ENCODE results near the gene AGRN. TPM values are rescaled to one million over a fixed set of nuclear protein-coding genes. Genes with fewer than 3 reads are reported as not detected.

AGRN gene
- polyA plus RNA-seq, 3 donors = 0.06 to 4.7 (median 0.43) TPM

DNA sequence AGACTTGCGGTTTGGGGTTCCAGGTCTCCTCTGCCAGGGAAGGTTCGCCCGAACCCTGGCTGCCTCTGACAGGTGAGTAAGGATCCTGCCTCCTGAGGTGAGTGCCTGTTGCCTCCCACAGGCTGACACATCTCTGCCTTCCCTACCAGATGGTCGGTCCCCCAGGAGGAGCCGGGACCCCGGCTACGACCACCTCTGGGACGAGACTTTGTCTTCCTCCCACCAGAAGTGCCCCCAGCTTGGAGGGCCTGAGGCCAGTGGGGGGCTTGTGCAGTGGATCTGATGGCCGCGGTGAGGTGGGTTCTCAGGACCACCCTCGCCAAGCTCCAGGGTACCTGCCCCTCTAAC is 45.7 kb upstream of the AGRN start:
- DNase-seq = no peak
- no peak overlapping the region for H3K4me3 Mint-ChIP-seq
- H3K4me1 Mint-ChIP-seq = peaks cover 3% of the 10 kb centered on the region
- Histone ChIP-seq H3K79me2 (ENCODE audit: insufficient read depth, low read length) (no peaks in the 10 kb centered on the region), H3K4me1 (ENCODE audit: control insufficient read depth in 1 of 2, insufficient read depth in 2 of 2, low read length in 2 of 2) (peaks cover 5 to 8% of the 10 kb centered on the region in 2 donors), H3K9me3 (replicated peaks in 1 of 2; ENCODE audit: control insufficient read depth in 1 of 2, insufficient read depth in 1 of 2, low read length in 2 of 2) (peaks cover 5 to 6% of the 10 kb centered on the region in 2 donors), H3K4me2 (replicated peaks; ENCODE audit: extremely low read depth, low read length, poor library complexity, severe bottlenecking) (no peak overlapping the region), H3K4me3 (replicated peaks in 1 of 3; ENCODE audit: low read depth in 2 of 3, low read length in 3 of 3) (no peak overlapping the region), H3K27me3 (ENCODE audit: control insufficient read depth in 2 of 2, insufficient read depth in 2 of 2, low read length in 2 of 2) (peaks cover 3 to 28% of the 10 kb centered on the region in 2 donors), H2AFZ (ENCODE audit: insufficient read depth, low read depth, low read length, poor library complexity, severe bottlenecking) (no peak overlapping the region), H4K20me1 (ENCODE audit: insufficient read depth, low read length) (no peaks in the 10 kb centered on the region), H3K36me3 (replicated peaks in 1 of 2; ENCODE audit: control insufficient read depth in 1 of 2, insufficient read depth in 2 of 2, low read length in 2 of 2) (no peaks in the 10 kb centered on the region), H3K27ac (ENCODE audit: low read depth in 1 of 2, low read length in 2 of 2) (no peak overlapping the region), H3K9ac (ENCODE audit: insufficient read depth, low read length, poor library complexity, severe bottlenecking) (no peak overlapping the region)
- no peak for TF ChIP-seq CTCF (IDR thresholded peaks at IDR 0.05)
- peaks cover 0 to 6% (median 4%) of the 10 kb centered on the region in 7 donors for H3K9me3 Mint-ChIP-seq
- peaks cover 25 to 51% (median 31%) of the 10 kb centered on the region in 3 donors for H3K27me3 Mint-ChIP-seq (ENCODE audit: low read depth in 3 of 3)
- no peak overlapping the region for H3K27ac Mint-ChIP-seq
- intact Hi-C loops (cut with micrococcal nuclease) = loop anchor here in 1 of 2 donors (2.0 kb wide), 1 partner anchor 69 kb away; no protein-coding TSS in a partner anchor
- H3K36me3 Mint-ChIP-seq = no peaks in the 10 kb centered on the region
- 93% methylated on average over 3 of the region's 11 CpGs for WGBS (ENCODE audit: insufficient coverage)

DNA sequence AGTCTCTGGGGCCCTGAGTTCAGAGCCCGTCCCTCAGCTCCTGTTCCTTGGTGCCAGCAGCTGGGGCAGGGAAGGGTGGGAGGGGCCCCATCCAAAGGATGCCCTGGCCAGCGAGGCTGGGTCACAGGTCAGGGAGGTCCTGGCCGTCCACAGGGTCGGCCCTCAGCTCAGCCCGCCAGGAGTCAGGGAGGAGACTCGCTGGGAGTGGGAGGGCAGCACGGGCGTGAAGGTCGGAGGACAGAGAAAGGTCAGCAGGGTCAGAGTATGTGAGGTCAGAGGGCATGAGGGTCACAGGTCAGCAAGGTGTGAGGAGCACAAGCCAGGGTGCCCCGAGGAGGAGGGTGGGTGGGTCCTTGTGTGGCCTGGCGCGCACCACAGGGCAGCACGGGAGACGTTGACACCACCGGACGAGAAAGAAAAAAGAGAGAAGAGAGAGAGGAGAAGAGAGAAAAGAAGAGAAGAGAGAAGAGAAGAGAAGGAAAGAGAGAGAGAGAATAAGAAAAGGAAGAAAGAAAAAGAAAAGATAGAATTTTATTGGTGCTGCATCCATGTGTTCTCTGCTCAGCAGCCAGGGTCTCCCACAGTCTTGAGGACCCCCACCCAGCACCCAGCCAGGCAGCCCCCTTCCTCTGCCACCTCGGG is 45.1 kb upstream of the AGRN start:
- no peaks in the 10 kb centered on the region for H3K36me3 ChIP-seq (replicated peaks in 1 of 2; ENCODE audit: control insufficient read depth in 1 of 2, insufficient read depth in 2 of 2, low read length in 2 of 2)
- intact Hi-C loops (cut with micrococcal nuclease) = loop anchor here in 1 of 2 donors (2.0 kb wide), 1 partner anchor 70 kb away; no protein-coding TSS in a partner anchor
- WGBS (ENCODE audit: insufficient coverage) = 90% methylated on average over 14 of the region's 17 CpGs
- H3K9me3 ChIP-seq (replicated peaks in 1 of 2; ENCODE audit: control insufficient read depth in 1 of 2, insufficient read depth in 1 of 2, low read length in 2 of 2) = peaks cover under 1 to 5% of the 10 kb centered on the region in 2 donors
- Mint-ChIP-seq H3K9me3 (peaks cover 0 to 5% (median 4%) of the 10 kb centered on the region in 7 donors), H3K4me1 (peaks cover 3% of the 10 kb centered on the region), H3K36me3 (no peaks in the 10 kb centered on the region), H3K27ac (no peak overlapping the region), H3K4me3 (peak overlapping the region in 1 of 2 donors; percentile 7), H3K27me3 (ENCODE audit: low read depth in 3 of 3) (peaks cover 22 to 48% (median 30%) of the 10 kb centered on the region in 3 donors)
- H3K4me3 ChIP-seq (replicated peaks in 1 of 3; ENCODE audit: low read depth in 2 of 3, low read length in 3 of 3) = no peak overlapping the region
- no peak overlapping the region for H3K4me2 ChIP-seq (replicated peaks; ENCODE audit: extremely low read depth, low read length, poor library complexity, severe bottlenecking)
- no peaks in the 10 kb centered on the region for H3K79me2 ChIP-seq (ENCODE audit: insufficient read depth, low read length)
- H3K27ac ChIP-seq (ENCODE audit: low read depth in 1 of 2, low read length in 2 of 2) = no peak overlapping the region
- no peak for DNase-seq
- TF ChIP-seq CTCF (IDR thresholded peaks at IDR 0.05) = no peak
- no peak overlapping the region for H3K9ac ChIP-seq (ENCODE audit: insufficient read depth, low read length, poor library complexity, severe bottlenecking)
- peaks cover 5 to 8% of the 10 kb centered on the region in 2 donors for H3K4me1 ChIP-seq (ENCODE audit: control insufficient read depth in 1 of 2, insufficient read depth in 2 of 2, low read length in 2 of 2)
- H3K27me3 ChIP-seq (ENCODE audit: control insufficient read depth in 2 of 2, insufficient read depth in 2 of 2, low read length in 2 of 2) = peaks cover 3 to 28% of the 10 kb centered on the region in 2 donors
- no peak overlapping the region for H2AFZ ChIP-seq (ENCODE audit: insufficient read depth, low read depth, low read length, poor library complexity, severe bottlenecking)
- no peaks in the 10 kb centered on the region for H4K20me1 ChIP-seq (ENCODE audit: insufficient read depth, low read length)

All from CD14-positive monocyte (primary cell).